ENCODE results near the gene RHOA. TPM values are rescaled to one million over a fixed set of nuclear protein-coding genes. Genes with fewer than 3 reads are reported as not detected.
"Not testable (repeated sequence)": the region's sequence is repeated elsewhere in the genome, so short reads cannot be mapped to it uniquely, and the experiment has no call there.

Gene RHOA
- total RNA-seq, 1 donor from 2014 or later = 563 TPM

- no peak for DNase-seq (ENCODE audit: low spot score)
Measured at GRCh38 chr3:49412632-49413337, 1.0 kb upstream of the RHOA start.

DNA sequence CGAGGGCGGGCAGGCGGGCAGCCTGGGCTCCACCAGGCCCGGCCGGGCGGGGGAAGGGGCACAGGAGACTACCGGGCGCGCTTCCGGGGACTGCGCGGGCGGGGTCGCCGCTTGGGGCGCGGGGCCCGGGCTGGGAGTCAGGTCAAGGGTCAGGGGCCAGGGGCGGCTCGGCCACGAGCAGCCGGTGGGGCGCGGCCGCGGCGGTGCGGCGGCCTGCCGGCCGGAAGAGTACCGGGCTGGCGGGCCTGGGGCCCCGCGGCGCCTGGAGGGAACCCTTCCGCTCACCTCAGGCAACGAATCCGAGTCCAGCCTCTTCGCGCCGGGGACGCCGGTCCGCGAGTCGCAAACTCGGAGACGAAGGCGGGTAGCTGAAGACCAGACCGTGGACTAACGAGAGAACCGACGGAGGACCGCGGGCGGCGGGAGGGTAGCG lies 225 bp downstream of the RHOA start:
- no peak for DNase-seq (ENCODE audit: low spot score)

DNA sequence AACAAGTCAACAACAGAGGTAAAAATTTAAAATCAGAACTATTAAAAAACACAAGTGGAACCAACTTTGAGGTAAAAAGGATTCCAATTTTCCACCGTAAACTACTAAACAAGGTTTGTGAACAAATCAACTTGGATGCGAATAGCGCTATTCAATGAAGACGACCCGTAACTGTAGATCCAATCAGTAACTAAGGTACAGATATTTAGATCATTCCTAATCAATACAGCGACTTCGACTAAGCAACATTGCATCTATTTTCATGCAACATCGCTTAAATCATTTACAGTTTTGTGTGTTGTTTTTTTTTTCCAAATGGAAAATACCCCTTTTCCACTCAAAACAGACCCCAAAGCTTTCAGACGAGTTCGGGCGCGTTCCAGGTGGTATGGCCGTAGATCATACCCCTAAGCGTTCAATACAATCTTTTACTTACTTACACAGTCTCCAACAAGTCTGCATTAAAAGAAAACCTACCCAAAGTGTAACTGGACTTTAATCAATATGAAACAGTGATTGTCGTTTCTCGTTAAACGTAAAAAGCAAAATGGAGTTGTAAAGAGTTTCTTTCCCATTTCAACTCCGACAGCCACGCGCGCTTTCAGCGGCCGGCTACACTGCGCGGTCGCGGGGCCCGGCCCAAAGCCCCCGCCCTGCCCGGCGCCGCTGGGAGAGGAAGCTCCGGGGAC lies 786 bp downstream of the RHOA start:
- no peak for DNase-seq (ENCODE audit: low spot score)

DNA sequence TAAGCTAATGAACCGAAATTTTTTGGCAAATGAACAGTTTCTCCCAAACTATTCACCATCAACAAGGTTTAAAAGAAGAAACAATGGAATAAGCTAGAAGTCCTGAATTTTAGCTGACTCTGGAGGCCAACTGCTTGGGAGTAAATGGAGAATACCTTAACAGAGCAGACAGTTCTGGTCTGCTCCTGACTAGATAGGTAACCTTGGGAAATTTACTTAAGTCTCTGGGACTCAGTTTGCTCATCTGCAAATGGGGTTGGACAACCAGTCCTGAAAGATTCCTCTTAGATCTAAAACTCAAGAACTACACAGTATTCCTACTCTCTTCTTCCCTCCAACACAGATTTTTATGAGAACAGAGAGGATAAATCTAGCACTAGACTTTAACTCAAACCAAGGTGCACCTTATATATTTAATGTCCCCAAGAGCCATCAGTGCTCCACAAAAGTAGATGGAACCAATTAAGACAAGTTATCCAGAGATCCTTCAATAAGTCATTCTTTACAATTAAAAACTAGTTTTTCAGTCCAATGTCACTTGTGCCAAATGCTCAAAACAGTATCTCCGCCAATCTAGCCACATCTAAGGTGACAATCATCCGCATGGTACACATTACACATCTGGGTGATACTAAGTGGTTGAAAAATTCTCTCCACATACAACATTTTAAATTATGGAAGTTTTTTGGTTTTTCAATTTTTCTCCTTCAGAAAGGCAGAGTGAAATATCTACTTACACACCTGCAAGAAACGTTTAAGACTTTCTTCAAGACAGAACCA lies 1.5 kb downstream of the RHOA start:
- DNase-seq (ENCODE audit: low spot score) = no peak

DNA sequence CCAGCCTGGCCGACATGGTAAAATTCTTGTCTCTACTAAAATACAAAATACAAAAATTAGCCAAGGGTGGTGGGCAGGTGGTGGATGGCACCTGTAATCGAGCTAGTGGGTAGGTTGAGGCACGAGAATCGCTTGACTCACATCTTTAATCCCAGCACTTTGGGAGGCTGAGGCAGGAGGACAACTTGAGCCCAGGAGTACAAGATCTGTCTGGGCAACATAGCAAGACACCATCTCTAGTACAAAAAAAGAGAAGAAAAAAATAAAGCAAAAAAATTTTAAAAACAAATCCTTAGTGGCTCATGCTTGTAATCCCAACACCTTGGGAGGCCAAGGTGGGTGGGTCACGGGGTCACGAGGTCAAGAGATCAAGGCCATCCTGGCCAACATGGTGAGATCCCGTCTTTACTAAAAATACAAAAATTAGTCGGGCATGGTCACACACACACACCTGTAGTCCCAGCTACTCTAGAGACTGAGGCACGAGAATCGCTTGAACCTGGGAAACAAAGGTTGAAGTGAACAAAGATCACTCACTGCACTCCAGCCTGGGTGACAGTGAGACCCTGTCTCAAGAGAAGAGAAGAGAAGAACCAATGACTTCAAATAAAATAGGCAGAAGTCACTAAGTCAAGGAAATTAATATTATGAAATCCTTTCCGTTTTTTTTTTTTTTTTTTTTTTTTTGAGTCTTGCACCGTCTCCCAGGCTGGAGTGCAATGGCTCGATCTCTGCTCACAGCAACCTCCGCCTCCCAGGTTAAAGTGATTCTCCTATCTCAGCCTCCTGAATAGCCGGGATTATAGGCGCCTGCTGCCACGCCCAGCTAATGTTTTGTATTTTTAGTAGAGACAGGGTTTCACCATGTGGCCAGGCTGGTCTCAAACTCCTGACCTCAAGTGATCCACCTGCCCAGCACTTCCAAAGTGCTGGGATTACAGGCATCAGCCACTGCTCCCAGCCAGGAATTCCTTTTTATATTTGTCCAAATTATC lies 4.9 kb downstream of the RHOA start:
- no peak for DNase-seq (ENCODE audit: low spot score)

GRCh38 chr3:49405570-49405969 lies 6.2 kb downstream of the RHOA start:
- DNase-seq (ENCODE audit: low spot score) = not testable (repeated sequence)

DNA sequence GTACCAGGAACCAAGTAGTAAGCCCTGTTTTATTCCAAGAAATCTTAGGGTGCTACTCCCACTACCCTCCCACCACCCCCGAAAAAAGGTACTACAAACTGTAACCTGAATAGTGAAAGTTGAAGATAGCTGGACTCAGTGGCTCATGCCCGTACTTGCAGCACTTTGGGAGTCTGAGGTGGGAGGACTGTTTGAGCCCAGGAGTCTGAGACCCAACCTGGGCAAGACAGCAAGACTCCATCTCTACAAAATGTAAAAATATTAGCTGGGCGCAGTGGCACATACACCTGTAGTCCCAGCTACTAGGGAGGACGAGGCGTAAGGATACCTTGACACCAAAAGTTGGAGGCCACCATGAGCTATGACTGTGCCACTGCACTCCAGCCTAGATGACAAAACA lies 7.9 kb downstream of the RHOA start:
- no peak for DNase-seq (ENCODE audit: low spot score)

DNA sequence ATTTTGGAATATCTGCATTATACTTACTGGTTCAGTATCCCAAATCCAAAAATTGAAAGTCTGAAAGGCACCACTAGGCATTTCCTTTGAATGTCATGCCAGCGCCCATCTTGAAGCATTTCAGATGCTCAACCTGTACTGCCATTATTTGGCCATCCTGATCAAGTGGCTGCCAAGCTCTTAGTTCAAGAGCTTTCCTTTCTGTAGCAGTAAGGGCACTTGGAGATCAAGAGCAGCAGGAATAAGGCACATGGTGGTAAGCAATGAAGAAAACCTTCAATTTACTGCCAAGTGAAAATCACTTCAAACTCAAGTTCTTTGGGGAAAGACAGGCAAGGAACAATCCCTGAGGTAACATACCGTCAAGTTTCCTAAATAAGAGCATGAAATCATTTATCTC lies 10.0 kb downstream of the RHOA start:
- no peak for DNase-seq (ENCODE audit: low spot score)

- DNase-seq (ENCODE audit: low spot score) = no peak
Measured at GRCh38 chr3:49399461-49399860, 12.3 kb downstream of the RHOA start.

- no peak for DNase-seq (ENCODE audit: low spot score)
Measured at GRCh38 chr3:49397470-49397869, 14.3 kb downstream of the RHOA start.

- DNase-seq (ENCODE audit: low spot score) = not testable (repeated sequence)
Measured at GRCh38 chr3:49391310-49391709, 20.5 kb downstream of the RHOA start.

DNA sequence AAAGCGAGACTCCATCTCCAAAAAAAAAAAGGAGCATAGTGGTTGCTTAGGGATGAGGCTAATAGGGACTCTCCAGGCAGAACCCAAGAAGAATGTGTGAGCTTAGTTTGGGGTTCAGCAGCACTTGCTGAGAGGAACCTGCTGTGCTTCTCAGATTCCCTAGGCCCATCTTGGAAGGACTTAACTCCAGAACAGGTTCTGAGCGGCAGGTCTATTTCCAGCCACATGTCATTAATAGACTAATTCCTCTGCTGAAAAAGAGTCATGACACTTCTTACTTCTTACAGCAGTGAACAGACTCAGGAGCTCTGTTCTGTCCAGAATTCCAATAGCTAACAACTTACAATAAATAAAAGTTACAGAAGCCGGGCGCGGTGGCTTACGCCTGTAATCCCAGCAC lies 22.5 kb downstream of the RHOA start:
- DNase-seq (ENCODE audit: low spot score) = no peak

DNA sequence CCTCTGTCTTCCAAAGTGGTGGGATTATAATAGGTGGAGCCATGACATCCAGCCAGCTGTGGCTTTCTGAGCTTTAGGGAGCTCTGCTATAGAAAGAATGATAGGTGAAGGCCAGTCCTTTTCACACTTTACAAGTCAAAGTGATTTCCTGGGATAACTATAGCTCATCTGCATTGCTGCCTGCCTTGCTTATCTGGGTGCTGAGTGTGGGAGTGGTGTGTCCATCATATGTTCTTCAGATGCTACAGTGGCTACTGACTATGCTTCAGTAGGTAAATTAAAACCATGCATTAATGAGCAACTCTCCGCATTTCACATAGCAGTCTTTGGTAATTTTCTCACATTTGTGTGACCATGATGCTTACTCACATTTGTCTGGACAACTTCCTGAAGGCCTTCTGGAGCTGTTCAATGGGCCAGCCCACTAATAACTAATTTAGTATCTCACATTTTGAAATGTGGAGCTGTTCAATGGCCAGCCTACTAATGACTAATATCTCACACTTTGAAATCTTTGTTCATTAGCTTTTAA lies 23.4 kb downstream of the RHOA start:
- DNase-seq (ENCODE audit: low spot score) = no peak

- DNase-seq (ENCODE audit: low spot score) = no peak
Measured at GRCh38 chr3:49387721-49388120, 24.1 kb downstream of the RHOA start.

- no peak for DNase-seq (ENCODE audit: low spot score)
Measured at GRCh38 chr3:49386056-49386756, 25.6 kb downstream of the RHOA start.

DNA sequence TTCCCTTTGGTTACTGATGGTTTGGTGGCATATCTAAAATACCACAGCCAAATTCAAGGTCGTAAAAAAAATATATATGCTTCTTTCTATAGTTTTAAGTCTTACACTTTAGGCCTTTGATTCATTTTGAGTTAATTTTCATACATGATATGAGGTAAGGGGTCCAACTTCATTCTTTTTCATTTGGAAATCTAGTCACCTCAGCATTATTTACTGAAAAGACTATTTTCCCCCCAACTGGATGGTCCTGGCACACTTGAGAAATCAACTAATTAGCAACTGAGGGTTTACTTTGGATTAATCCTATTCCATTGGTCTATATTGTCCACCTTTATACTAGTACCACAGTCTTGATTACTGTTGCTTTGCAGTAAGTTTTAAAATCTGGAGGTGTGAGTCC lies 26.2 kb downstream of the RHOA start:
- no peak for DNase-seq (ENCODE audit: low spot score)

DNA sequence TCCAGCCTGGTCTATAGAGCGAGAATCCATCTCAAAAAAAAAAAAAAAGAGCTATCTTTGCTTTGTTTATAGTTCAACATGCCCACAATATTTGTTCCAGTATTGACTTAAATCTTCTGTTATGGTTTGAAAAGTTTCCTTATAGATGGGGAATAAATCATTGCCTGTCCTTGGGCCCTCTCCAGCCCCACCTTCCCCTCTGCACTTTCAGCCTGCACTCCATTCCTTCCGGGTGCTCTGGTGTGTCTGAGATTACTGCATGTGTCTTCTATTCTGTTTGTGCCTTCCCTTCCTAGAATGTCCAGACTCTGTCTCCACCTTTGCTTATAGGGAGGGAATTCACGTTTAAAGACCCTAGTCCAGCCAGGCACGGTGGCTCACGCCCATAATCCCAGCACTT lies 28.4 kb downstream of the RHOA start:
- DNase-seq (ENCODE audit: low spot score) = no peak

- no peak for DNase-seq (ENCODE audit: low spot score)
Measured at GRCh38 chr3:49378249-49378895, 33.4 kb downstream of the RHOA start.

GRCh38 chr3:49377483-49377882 lies 34.3 kb downstream of the RHOA start:
- DNase-seq (ENCODE audit: low spot score) = no peak

DNA sequence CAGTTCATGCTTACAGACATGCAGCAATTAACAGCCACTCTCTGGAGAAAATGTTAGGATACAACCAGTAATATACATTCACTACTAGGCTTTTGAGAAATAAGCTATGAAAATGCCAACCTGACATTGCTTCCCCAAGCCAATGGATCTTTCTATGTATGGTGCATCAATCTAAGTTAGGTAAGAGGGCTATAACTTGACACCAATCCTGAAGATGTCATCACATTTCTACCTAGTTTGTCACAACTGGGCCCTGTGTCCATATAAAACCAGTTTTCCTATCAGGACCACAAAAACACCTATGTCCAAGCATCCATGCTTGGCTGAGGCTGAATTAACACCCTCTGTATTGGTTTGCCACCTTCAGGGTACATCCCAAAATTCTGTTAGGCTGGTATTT lies 39.8 kb downstream of the RHOA start:
- DNase-seq (ENCODE audit: low spot score) = no peak
